HepG2 (cell line): Measurements from ENCODE around the gene RRP36. TPM values are rescaled to one million over a fixed set of nuclear protein-coding genes. Genes with fewer than 3 reads are reported as not detected.

ENCODE experiments used
- BORCS8-MEF2B ChIP-seq: sonication (generic); formaldehyde crosslinking; IDR thresholded peaks from 2 replicates; pipeline ENCODE4 v1.8.0; 2022; ENCODE audit warnings: mild to moderate bottlenecking, missing genetic modification reagents
- LCORL ChIP-seq, 2 experiments: fragments of 450-650 bp in 1 of 2; sonication (generic) in 1 of 2; formaldehyde crosslinking in 1 of 2; IDR thresholded peaks; 2 replicates each; pipeline versions ENCODE4 v1.5.0 to v1.6.1; 2017 to 2020; ENCODE audit warnings: antibody characterized with exemption in 1 of 2, missing genetic modification reagents in 1 of 2
- MED1 ChIP-seq: sonication (generic); formaldehyde crosslinking; IDR thresholded peaks from 2 replicates; pipeline ENCODE4 v1.4.0; 2020; ENCODE audit warnings: missing genetic modification reagents
- SNAI1 ChIP-seq: sonication (generic); formaldehyde crosslinking; IDR thresholded peaks from 2 replicates; pipeline ENCODE4 v1.5.0; 2020; ENCODE audit warnings: mild to moderate bottlenecking, missing genetic modification reagents, borderline replicate concordance
- TAF15 ChIP-seq: fragments of 200-400 bp; formaldehyde crosslinking; IDR thresholded peaks from one replicate; pipeline ENCODE4 v1.6.1; 2018; ENCODE audit warnings: mild to moderate bottlenecking, low read depth, low read length; ENCODE audit not compliant: poor library complexity, severe bottlenecking
- ZNF10 ChIP-seq: sonication (generic); formaldehyde crosslinking; IDR thresholded peaks from 2 replicates; pipeline ENCODE4 v1.4.0; 2020; ENCODE audit warnings: mild to moderate bottlenecking, low read depth, missing genetic modification reagents, borderline replicate concordance
- ZNF263 ChIP-seq: sonication (generic); formaldehyde crosslinking; IDR thresholded peaks from 2 replicates; pipeline ENCODE4 v1.4.0; 2020; ENCODE audit warnings: missing genetic modification reagents
- ZNF33A ChIP-seq: sonication (generic); formaldehyde crosslinking; IDR thresholded peaks from 2 replicates; pipeline ENCODE4 v1.5.1; 2020; ENCODE audit warnings: missing genetic modification reagents, mild to moderate bottlenecking, moderate library complexity, borderline replicate concordance
- ZNF543 ChIP-seq: sonication (generic); formaldehyde crosslinking; IDR thresholded peaks from 2 replicates; pipeline ENCODE4 v1.4.0; 2020; ENCODE audit warnings: mild to moderate bottlenecking, missing genetic modification reagents
- polyA plus RNA-seq, 8 experiments: library from polyadenylated mRNA; depleted of rRNA in 3 of 8; stranded (reverse) in 7 of 8; unstranded in 1 of 8; fragments of >200 nt; fragmentation: Illumina TruSeq in 4 of 8; extraction: Trizol in 4 of 8; gene quantifications; 2 replicates each; pipeline versions ENCODE4 v1.2.1 to v1.2.3, GENCODE V29; 2011 to 2016; ENCODE audit warnings: low read depth in 4 of 8, missing spikeins in 1 of 8, mixed read lengths in 1 of 8; ENCODE audit not compliant: insufficient read depth in 1 of 8
- total RNA-seq, 5 experiments: library from RNA; depleted of rRNA; stranded (reverse); fragments of >200 nt; fragmentation: Illumina TruSeq; extraction: Trizol; gene quantifications; 2 replicates each; pipeline ENCODE4 v1.2.3, GENCODE V29; 2016; ENCODE audit warnings: low read depth in 1 of 5
- TF ChIP-seq, protein P1 (sequence below): IDR thresholded peaks from 2 replicates; pipeline ENCODE4 v1.6.1; 2018; ENCODE audit warnings: missing genetic modification reagents, mild to moderate bottlenecking, missing compliant biosample characterization
- TF ChIP-seq, protein P2 (sequence below), 2 experiments: fragments of 450-650 bp in 1 of 2; sonication (generic) in 1 of 2; formaldehyde crosslinking in 1 of 2; IDR thresholded peaks; 2 replicates each; pipeline versions ENCODE4 v1.6.1 to v1.8.0; 2016 to 2022; ENCODE audit warnings: antibody characterized with exemption in 1 of 2, mild to moderate bottlenecking in 1 of 2, missing genetic modification reagents in 1 of 2
- TF ChIP-seq, protein P3 (sequence below): sonication (generic); formaldehyde crosslinking; IDR thresholded peaks from 2 replicates; pipeline ENCODE4 v1.4.0; 2020; ENCODE audit warnings: missing genetic modification reagents
- TF ChIP-seq, protein P4 (sequence below): sonication (generic); formaldehyde crosslinking; IDR thresholded peaks from 2 replicates; pipeline ENCODE4 v1.5.0; 2020; ENCODE audit warnings: missing genetic modification reagents, mild to moderate bottlenecking, borderline replicate concordance

RRP36 gene
- total and polyA plus RNA-seq, 2 of the 13 experiments (the other 11 are each of a cell fraction or from before 2014, with no cell fraction given), result 29.5 to 144 TPM

DNA sequence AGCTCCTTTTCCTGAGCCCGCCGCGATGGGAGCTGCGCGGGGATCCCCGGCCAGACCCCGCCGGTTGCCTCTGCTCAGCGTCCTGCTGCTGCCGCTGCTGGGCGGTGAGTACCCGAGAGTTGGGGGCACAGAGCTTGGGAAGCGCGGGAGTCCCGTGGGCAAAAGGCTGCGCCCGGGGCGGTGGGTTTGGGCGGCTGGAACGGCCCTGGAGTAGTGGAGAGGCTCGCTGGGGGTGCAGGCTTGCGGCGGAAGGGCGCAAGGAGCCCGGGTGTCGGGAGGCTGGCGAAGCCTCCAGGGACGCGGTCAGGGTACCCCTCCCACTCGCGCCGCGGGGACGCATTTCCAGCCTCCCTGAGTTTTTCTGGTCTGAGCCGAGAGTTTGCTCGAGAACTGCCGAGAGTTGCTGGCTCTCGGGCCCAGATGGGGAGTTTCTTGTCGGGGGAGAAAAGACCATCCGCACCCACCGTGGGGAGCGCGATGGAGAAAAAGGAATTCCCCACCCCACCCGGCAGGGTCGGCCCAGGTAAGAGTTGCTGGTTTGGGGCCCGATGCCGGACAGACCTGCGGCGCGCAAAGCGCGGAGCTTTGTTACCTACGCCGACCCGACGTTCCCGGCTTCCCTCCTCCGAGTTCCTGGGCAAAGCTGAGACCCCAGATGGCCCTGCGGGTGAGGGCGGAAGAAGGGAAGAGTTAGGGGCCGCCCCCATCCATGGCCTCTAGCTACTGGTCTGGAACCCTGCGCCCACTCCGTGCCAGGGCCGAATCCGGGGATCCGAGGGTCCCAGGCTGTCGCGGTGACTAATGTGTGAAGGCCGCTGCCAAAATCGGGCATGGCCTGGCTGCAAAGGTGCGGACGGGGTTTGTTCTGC lies 55.3 kb downstream of the RRP36 start (continued):
- TF ChIP-seq LCORL (IDR thresholded peaks at IDR 0.05), result no peak
- TF ChIP-seq LCORL (CRISPR knock-in tag; IDR thresholded peaks at IDR 0.05), result peak; percentile 57; the same call in 1 of the 2 replicates
- TF ChIP-seq ZNF543 (CRISPR knock-in tag), result peak; percentile 84; the same call in 1 of the 2 replicates
- peak; percentile 88 for TF ChIP-seq TAF15
- 0 out of 2 replicates have a peak, but pooled peaks have one; percentile 27 for TF ChIP-seq ZNF10 (CRISPR knock-in tag)
- TF ChIP-seq, protein P1, sequence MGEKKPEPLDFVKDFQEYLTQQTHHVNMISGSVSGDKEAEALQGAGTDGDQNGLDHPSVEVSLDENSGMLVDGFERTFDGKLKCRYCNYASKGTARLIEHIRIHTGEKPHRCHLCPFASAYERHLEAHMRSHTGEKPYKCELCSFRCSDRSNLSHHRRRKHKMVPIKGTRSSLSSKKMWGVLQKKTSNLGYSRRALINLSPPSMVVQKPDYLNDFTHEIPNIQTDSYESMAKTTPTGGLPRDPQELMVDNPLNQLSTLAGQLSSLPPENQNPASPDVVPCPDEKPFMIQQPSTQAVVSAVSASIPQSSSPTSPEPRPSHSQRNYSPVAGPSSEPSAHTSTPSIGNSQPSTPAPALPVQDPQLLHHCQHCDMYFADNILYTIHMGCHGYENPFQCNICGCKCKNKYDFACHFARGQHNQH, result peak; percentile 23; the same call in 1 of the 2 replicates
- TF ChIP-seq, protein P2, sequence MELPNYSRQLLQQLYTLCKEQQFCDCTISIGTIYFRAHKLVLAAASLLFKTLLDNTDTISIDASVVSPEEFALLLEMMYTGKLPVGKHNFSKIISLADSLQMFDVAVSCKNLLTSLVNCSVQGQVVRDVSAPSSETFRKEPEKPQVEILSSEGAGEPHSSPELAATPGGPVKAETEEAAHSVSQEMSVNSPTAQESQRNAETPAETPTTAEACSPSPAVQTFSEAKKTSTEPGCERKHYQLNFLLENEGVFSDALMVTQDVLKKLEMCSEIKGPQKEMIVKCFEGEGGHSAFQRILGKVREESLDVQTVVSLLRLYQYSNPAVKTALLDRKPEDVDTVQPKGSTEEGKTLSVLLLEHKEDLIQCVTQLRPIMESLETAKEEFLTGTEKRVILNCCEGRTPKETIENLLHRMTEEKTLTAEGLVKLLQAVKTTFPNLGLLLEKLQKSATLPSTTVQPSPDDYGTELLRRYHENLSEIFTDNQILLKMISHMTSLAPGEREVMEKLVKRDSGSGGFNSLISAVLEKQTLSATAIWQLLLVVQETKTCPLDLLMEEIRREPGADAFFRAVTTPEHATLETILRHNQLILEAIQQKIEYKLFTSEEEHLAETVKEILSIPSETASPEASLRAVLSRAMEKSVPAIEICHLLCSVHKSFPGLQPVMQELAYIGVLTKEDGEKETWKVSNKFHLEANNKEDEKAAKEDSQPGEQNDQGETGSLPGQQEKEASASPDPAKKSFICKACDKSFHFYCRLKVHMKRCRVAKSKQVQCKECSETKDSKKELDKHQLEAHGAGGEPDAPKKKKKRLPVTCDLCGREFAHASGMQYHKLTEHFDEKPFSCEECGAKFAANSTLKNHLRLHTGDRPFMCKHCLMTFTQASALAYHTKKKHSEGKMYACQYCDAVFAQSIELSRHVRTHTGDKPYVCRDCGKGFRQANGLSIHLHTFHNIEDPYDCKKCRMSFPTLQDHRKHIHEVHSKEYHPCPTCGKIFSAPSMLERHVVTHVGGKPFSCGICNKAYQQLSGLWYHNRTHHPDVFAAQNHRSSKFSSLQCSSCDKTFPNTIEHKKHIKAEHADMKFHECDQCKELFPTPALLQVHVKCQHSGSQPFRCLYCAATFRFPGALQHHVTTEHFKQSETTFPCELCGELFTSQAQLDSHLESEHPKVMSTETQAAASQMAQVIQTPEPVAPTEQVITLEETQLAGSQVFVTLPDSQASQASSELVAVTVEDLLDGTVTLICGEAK (IDR thresholded peaks at IDR 0.05), result no peak
- TF ChIP-seq, protein P2 (CRISPR knock-in tag; IDR thresholded peaks at IDR 0.05), result peak; percentile 51; the same call in 1 of the 2 replicates
- TF ChIP-seq ZNF263 (CRISPR knock-in tag), result 0 out of 2 replicates have a peak, but pooled peaks have one; percentile 7
- peak; percentile 74 for TF ChIP-seq ZNF33A (CRISPR knock-in tag)
- TF ChIP-seq BORCS8-MEF2B (CRISPR knock-in tag), result peak; percentile 66
- TF ChIP-seq, protein P3, sequence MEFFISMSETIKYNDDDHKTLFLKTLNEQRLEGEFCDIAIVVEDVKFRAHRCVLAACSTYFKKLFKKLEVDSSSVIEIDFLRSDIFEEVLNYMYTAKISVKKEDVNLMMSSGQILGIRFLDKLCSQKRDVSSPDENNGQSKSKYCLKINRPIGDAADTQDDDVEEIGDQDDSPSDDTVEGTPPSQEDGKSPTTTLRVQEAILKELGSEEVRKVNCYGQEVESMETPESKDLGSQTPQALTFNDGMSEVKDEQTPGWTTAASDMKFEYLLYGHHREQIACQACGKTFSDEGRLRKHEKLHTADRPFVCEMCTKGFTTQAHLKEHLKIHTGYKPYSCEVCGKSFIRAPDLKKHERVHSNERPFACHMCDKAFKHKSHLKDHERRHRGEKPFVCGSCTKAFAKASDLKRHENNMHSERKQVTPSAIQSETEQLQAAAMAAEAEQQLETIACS (CRISPR knock-in tag), result peak; percentile 68
- 0 out of 2 replicates have a peak, but pooled peaks have one; percentile 60 for TF ChIP-seq SNAI1 (CRISPR knock-in tag)
- 0 out of 2 replicates have a peak, but pooled peaks have one; percentile 9 for TF ChIP-seq MED1 (CRISPR knock-in tag)
- TF ChIP-seq, protein P4, sequence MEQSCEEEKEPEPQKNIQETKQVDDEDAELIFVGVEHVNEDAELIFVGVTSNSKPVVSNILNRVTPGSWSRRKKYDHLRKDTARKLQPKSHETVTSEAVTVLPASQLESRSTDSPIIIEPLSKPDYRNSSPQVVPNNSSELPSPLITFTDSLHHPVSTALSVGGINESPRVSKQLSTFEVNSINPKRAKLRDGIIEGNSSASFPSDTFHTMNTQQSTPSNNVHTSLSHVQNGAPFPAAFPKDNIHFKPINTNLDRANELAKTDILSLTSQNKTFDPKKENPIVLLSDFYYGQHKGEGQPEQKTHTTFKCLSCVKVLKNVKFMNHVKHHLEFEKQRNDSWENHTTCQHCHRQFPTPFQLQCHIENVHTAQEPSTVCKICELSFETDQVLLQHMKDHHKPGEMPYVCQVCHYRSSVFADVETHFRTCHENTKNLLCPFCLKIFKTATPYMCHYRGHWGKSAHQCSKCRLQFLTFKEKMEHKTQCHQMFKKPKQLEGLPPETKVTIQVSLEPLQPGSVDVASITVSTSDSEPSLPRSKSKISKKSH, result peak; percentile 42; the same call in 1 of the 2 replicates
